ENCODE measurements around the gene DNAH7. TPM values are rescaled to one million over a fixed set of nuclear protein-coding genes. Genes with fewer than 3 reads are reported as not detected.

Gene DNAH7
- total RNA-seq, 4 donors from 2014 or later, result 9.9 to 21.7 (median 15.5) TPM

GRCh38 chr2:195810340-195811098, 258.1 kb downstream of the DNAH7 start:
- WGBS, 2 donors, result 84 to 85% methylated on average over 4 of the region's 4 CpGs
- H3K4me3 ChIP-seq (replicated peaks in 1 of 3), result no peak overlapping the region
- no peak for TF ChIP-seq POLR2A (IDR thresholded peaks at IDR 0.05)
- no peak for TF ChIP-seq CTCF (IDR thresholded peaks at IDR 0.05)
- H3K27ac ChIP-seq, result no peak overlapping the region
- no peaks in the 10 kb centered on the region for H3K36me3 ChIP-seq
- H3K9me3 ChIP-seq, result no peaks in the 10 kb centered on the region
- intact Hi-C loops (cut with DNase I), result no loop called here
- DNase-seq, result no peak
- no peaks in the 10 kb centered on the region for H3K4me1 ChIP-seq
- no peaks in the 10 kb centered on the region for H3K27me3 ChIP-seq

GRCh38 chr2:195808189-195808588, 260.4 kb downstream of the DNAH7 start:
- intact Hi-C loops (cut with DNase I), result no loop called here
- Histone ChIP-seq H3K36me3 (no peaks in the 10 kb centered on the region), H3K4me1 (no peaks in the 10 kb centered on the region), H3K9me3 (no peaks in the 10 kb centered on the region), H3K4me3 (replicated peaks in 1 of 3) (no peak overlapping the region), H3K27ac (no peak overlapping the region), H3K27me3 (no peaks in the 10 kb centered on the region)
- TF ChIP-seq CTCF (IDR thresholded peaks at IDR 0.05), result no peak
- no peak for TF ChIP-seq POLR2A (IDR thresholded peaks at IDR 0.05)
- 80 to 83% methylated on average over 1 of the region's 1 CpG for WGBS, 2 donors
- no peak for DNase-seq

GRCh38 chr2:195805283-195805976, 263.2 kb downstream of the DNAH7 start:
- Histone ChIP-seq H3K9me3 (no peaks in the 10 kb centered on the region), H3K27me3 (no peaks in the 10 kb centered on the region), H3K27ac (no peak overlapping the region), H3K4me1 (no peaks in the 10 kb centered on the region), H3K36me3 (no peaks in the 10 kb centered on the region), H3K4me3 (replicated peaks in 1 of 3) (no peak overlapping the region)
- no peak for DNase-seq
- 93 to 95% methylated on average over 1 of the region's 1 CpG for WGBS, 2 donors
- TF ChIP-seq CTCF (IDR thresholded peaks at IDR 0.05) (no peak), POLR2A (IDR thresholded peaks at IDR 0.05) (no peak)
- intact Hi-C loops (cut with DNase I), result no loop called here

GRCh38 chr2:195795879-195796278, 272.8 kb downstream of the DNAH7 start:
- no peak for DNase-seq
- Histone ChIP-seq H3K9me3 (no peaks in the 10 kb centered on the region), H3K36me3 (no peaks in the 10 kb centered on the region), H3K27ac (no peak overlapping the region), H3K27me3 (no peaks in the 10 kb centered on the region), H3K4me3 (replicated peaks in 1 of 3) (no peak overlapping the region), H3K4me1 (no peaks in the 10 kb centered on the region)
- TF ChIP-seq POLR2A (IDR thresholded peaks at IDR 0.05) (no peak), CTCF (IDR thresholded peaks at IDR 0.05) (no peak)
- WGBS, 2 donors, result 44% methylated on average over 1 of the region's 1 CpG
- intact Hi-C loops (cut with DNase I), result no loop called here

GRCh38 chr2:195793881-195794280, 274.8 kb downstream of the DNAH7 start:
- Histone ChIP-seq H3K36me3 (no peaks in the 10 kb centered on the region), H3K27me3 (no peaks in the 10 kb centered on the region), H3K4me3 (replicated peaks in 1 of 3) (no peak overlapping the region), H3K4me1 (no peaks in the 10 kb centered on the region), H3K27ac (no peak overlapping the region), H3K9me3 (no peaks in the 10 kb centered on the region)
- 84 to 90% methylated on average over 2 of the region's 2 CpGs for WGBS, 2 donors
- DNase-seq, result no peak
- intact Hi-C loops (cut with DNase I), result no loop called here
- TF ChIP-seq POLR2A (IDR thresholded peaks at IDR 0.05) (no peak), CTCF (IDR thresholded peaks at IDR 0.05) (no peak)
